Esophagus (tissue), 2 donors: ENCODE measurements around the gene ABCB8. TPM values are rescaled to one million over a fixed set of nuclear protein-coding genes. Genes with fewer than 3 reads are reported as not detected.

Experiments
- H3K27ac ChIP-seq, 2 donors: one replicate each; pipeline ENCODE4 v1.5.1; 2013; ENCODE audit warnings: low read depth in 2 of 2, mild to moderate bottlenecking in 2 of 2, inconsistent platforms in 1 of 2, low read length in 1 of 2, moderate library complexity in 1 of 2
- H3K27me3 ChIP-seq, 2 donors: one replicate each; pipeline ENCODE4 v1.6.1; 2013; ENCODE audit warnings: low read length in 2 of 2, control low read depth in 1 of 2, mild to moderate bottlenecking in 1 of 2; ENCODE audit not compliant: insufficient read depth in 2 of 2, control insufficient read depth in 1 of 2
- H3K36me3 ChIP-seq, 2 donors: one replicate each; pipeline ENCODE4 v1.6.1; 2013; ENCODE audit warnings: low read length in 1 of 2; ENCODE audit not compliant: control insufficient read depth in 2 of 2, insufficient read depth in 2 of 2
- H3K4me1 ChIP-seq, 2 donors: one replicate each; pipeline ENCODE4 v1.6.1; 2013; ENCODE audit warnings: low read length in 1 of 2; ENCODE audit not compliant: control insufficient read depth in 2 of 2, insufficient read depth in 2 of 2
- H3K4me3 ChIP-seq, 2 donors: one replicate each; pipeline ENCODE4 v1.5.1; 2013; ENCODE audit warnings: low read length in 2 of 2, mild to moderate bottlenecking in 2 of 2, low read depth in 1 of 2, moderate library complexity in 1 of 2
- H3K9me3 ChIP-seq, 2 donors: one replicate each; pipeline ENCODE4 v1.6.1; 2013; ENCODE audit warnings: mild to moderate bottlenecking in 2 of 2, low read depth in 1 of 2, low read length in 1 of 2, moderate library complexity in 1 of 2; ENCODE audit not compliant: control insufficient read depth in 2 of 2, insufficient read depth in 1 of 2
- WGBS, 2 donors: extraction: QIAGEN DNeasy Blood & Tissue Kit; methylation state at CpG; one replicate each; pipeline ENCODE4 v1.1.7; 2013; 5-methylcytosine and 5-hydroxymethylcytosine counted together
- polyA plus RNA-seq, 2 donors: library from polyadenylated mRNA; stranded (reverse); fragments of 200-250 nt; gene quantifications; one replicate each; pipeline ENCODE4 v1.2.3, GENCODE V29; 2013
- donor health status: healthy with polysubstance abuse.
- donor health status: Bipolar disorder and iron deficiency.

Gene ABCB8
- polyA plus RNA-seq, 2 donors, result 24.0 to 27.6 TPM

GRCh38 chr7:151057989-151058780 lies 29.9 kb downstream of the ABCB8 start:
- H3K4me1 ChIP-seq, result peaks cover 16 to 28% of the 10 kb centered on the region in 2 donors
- no peaks in the 10 kb centered on the region for H3K9me3 ChIP-seq
- peak overlapping the region; percentile 72 to 84 for H3K4me3 ChIP-seq
- H3K36me3 ChIP-seq, result peaks cover 0 to 10% of the 10 kb centered on the region in 2 donors
- H3K27me3 ChIP-seq, result no peaks in the 10 kb centered on the region
- H3K27ac ChIP-seq, result peak overlapping the region; percentile 96 to 99
- WGBS, 2 donors, result 1% methylated on average over 46 of the region's 46 CpGs

GRCh38 chr7:151058781-151059366 lies 30.6 kb downstream of the ABCB8 start:
- peak overlapping the region; percentile 77 to 84 for H3K4me3 ChIP-seq
- 3 to 4% methylated on average over 18 of the region's 18 CpGs for WGBS, 2 donors
- peaks cover 16 to 29% of the 10 kb centered on the region in 2 donors for H3K4me1 ChIP-seq

DNA sequence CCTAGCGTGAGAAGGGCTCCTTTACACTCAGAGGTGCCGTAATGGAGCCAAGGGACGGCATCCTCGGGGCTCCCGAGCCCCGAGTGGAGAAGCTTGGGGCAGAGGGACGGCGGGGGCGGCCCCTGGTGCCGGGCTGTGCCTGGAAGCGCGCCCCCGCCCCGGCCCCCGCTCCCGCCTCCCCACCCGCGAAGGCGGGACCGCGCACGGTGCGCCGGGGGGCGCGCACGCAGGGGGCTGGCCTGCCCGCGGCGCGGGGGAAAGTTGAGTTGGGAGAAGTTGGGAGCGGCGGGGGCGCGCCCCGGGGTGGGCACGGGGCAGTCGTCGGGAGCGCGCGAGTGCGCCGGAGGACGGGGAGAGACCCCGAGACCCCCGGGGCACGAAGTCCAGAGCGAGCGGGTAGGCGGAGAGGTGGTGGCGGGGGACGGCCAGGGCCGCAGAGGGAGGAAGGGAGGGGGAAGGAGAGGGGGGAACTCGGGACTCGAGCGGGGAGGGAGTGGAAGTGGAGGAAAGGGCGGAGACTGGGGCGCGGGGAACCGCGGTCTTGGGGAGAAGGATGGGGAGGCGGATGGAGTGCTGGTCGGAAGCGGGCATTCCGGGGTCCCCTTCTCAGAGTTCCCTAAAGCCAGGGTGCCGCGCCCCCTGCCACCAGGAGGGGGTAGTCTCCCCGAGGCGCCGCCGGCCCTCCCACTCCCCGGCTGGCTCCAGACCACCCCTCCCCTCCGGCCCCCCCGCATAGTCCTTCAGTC lies 31.3 kb downstream of the ABCB8 start, which contains the start of gene SLC4A2:
Gene SLC4A2 (plus strand): TSS at position 223 of the 746 bp plus-strand sequence. CDS start 2,399 bp downstream, outside the sequence.
- H3K9me3 ChIP-seq, result no peaks in the 10 kb centered on the region
- WGBS, 2 donors, result 0 to 1% methylated on average over 38 to 73 of the region's 75 CpGs
- peaks cover 16 to 30% of the 10 kb centered on the region in 2 donors for H3K4me1 ChIP-seq
- H3K4me3 ChIP-seq, result peak within 1 kb of the TSS; percentile 77 to 84
- H3K27me3 ChIP-seq, result no peaks in the 10 kb centered on the region
- H3K27ac ChIP-seq, result peak within 1 kb of the TSS; percentile 96 to 99
- peaks cover 0 to 9% of the 10 kb centered on the region in 2 donors for H3K36me3 ChIP-seq

More at GRCh38 chr7:151058781-151059366, 30.6 kb downstream of the ABCB8 start:
- peaks cover 0 to 8% of the 10 kb centered on the region in 2 donors for H3K36me3 ChIP-seq
- H3K9me3 ChIP-seq, result no peaks in the 10 kb centered on the region
- H3K27me3 ChIP-seq, result no peaks in the 10 kb centered on the region
- H3K27ac ChIP-seq, result peak overlapping the region; percentile 96 to 99

DNA sequence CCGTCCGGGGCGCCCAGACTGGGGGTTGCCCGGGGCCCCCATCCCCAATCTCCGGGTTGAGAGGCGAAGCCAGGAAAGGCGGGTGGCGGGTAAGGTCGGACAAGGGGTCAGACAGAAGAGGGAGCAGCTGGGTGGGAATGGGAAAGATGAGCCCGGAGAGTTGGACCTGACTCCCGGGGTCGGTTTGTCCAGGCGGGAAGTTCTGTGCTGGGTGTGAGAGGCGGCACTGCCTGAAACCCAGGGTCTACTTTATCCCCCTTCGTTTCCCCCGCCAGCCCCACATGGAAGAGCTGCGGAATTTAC lies 31.8 kb downstream of the ABCB8 start:
- 2% methylated on average over 17 of the region's 17 CpGs for WGBS, 2 donors
- Histone ChIP-seq H3K36me3 (peaks cover 0 to 13% of the 10 kb centered on the region in 2 donors), H3K4me1 (peaks cover 16 to 30% of the 10 kb centered on the region in 2 donors), H3K9me3 (no peaks in the 10 kb centered on the region), H3K27me3 (no peaks in the 10 kb centered on the region), H3K4me3 (peak overlapping the region; percentile 77 to 84), H3K27ac (peak overlapping the region in 1 of 2 donors; percentile 99)

- peak overlapping the region; percentile 17 to 43 for H3K27ac ChIP-seq
Measured at GRCh38 chr7:151060416-151061212, 32.4 kb downstream of the ABCB8 start.

DNA sequence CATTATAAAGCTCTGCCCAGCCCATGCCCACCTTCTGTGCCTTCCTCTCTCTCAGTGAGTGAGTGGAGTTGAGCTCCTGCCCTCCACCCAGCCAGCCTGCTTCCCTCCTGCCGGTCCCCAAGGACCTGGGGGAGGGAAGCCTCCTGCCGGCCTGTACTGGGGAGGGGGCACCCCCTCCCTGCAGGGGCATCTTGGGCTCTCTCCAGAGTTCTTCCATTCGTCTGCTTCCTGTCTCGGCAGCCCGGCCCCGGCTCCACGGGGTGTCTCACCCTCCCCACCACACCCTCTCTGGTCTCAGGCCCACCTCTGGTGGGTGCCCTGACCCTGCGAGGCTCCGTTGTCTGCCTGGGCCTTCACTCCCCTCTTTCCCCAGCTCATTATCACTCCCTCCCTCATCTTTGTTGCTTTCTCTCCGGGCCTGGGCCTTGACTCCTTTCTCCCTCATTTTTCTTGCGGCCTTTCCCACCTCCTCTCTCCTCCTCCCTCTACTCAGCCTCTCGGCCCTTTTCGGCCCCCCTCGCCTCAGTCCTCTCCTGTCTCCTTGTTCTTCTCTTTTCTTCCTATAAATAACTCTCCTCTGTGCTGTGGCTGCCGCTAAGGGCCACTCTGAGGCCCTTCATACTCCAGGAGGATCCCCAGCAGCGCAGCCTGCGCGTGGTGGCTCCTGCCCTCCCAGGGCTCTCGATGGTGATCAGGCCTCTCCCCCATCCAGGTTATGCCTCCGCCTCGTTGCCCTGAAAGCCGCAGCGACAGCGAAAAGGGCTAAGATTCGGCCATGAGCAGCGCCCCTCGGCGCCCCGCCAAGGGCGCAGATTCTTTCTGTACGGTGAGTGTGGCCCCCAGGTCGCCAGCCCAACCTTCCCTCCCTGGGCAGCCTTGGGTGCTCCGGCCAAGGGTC lies 33.2 kb downstream of the ABCB8 start:
- Histone ChIP-seq H3K27me3 (no peaks in the 10 kb centered on the region), H3K27ac (peak overlapping the region in 1 of 2 donors; percentile 17), H3K4me3 (no peak overlapping the region), H3K36me3 (peaks cover 0 to 25% of the 10 kb centered on the region in 2 donors), H3K9me3 (no peaks in the 10 kb centered on the region), H3K4me1 (peaks cover 16 to 30% of the 10 kb centered on the region in 2 donors)
- WGBS, 2 donors, result 63 to 68% methylated on average over 31 to 33 of the region's 33 CpGs

More at GRCh38 chr7:151060416-151061212, 32.4 kb downstream of the ABCB8 start:
- 9% methylated on average over 20 to 21 of the region's 21 CpGs for WGBS, 2 donors
- peaks cover 0 to 18% of the 10 kb centered on the region in 2 donors for H3K36me3 ChIP-seq
- no peaks in the 10 kb centered on the region for H3K9me3 ChIP-seq
- H3K4me3 ChIP-seq, result peak overlapping the region; percentile 77 to 84
- peaks cover 16 to 30% of the 10 kb centered on the region in 2 donors for H3K4me1 ChIP-seq
- H3K27me3 ChIP-seq, result no peaks in the 10 kb centered on the region

- WGBS, 2 donors, result 59 to 80% methylated on average over 8 to 11 of the region's 11 CpGs
- Histone ChIP-seq H3K4me3 (no peak overlapping the region), H3K27me3 (no peaks in the 10 kb centered on the region), H3K36me3 (peaks cover 0 to 30% of the 10 kb centered on the region in 2 donors), H3K27ac (no peak overlapping the region), H3K9me3 (no peaks in the 10 kb centered on the region), H3K4me1 (peaks cover 12 to 28% of the 10 kb centered on the region in 2 donors)
Measured at GRCh38 chr7:151062111-151062398, 33.8 kb downstream of the ABCB8 start.

- H3K27ac ChIP-seq, result peak overlapping the region; percentile 68 to 72
- H3K9me3 ChIP-seq, result no peaks in the 10 kb centered on the region
- H3K27me3 ChIP-seq, result no peaks in the 10 kb centered on the region
- 37 to 53% methylated on average over 38 to 43 of the region's 43 CpGs for WGBS, 2 donors
- no peak overlapping the region for H3K4me3 ChIP-seq
- H3K36me3 ChIP-seq, result peaks cover 2 to 35% of the 10 kb centered on the region in 2 donors
- peaks cover 11 to 27% of the 10 kb centered on the region in 2 donors for H3K4me1 ChIP-seq
Measured at GRCh38 chr7:151062399-151063211, 34.4 kb downstream of the ABCB8 start.
